HG03097 (cell line): Measurements from ENCODE around the gene CDK5R2.

Source experiments
- ATAC-seq: cut with Tn5 transposase; IDR thresholded peaks from one replicate; pipeline ENCODE4 v1.9.1; 2021; ENCODE audit not compliant: unreplicated experiment, low FRiP score

CDK5R2 gene

GRCh38 chr2:219001577-219002394 lies 42.3 kb downstream of the CDK5R2 start:
- no peak for ATAC-seq

- no peak for ATAC-seq
These were observed 43.2 kb downstream of the CDK5R2 start for GRCh38 chr2:219002395-219003266.

- ATAC-seq = no peak
These were observed 43.8 kb downstream of the CDK5R2 start for GRCh38 chr2:219003267-219003634.

- no peak for ATAC-seq
These were observed 44.5 kb downstream of the CDK5R2 start for GRCh38 chr2:219003979-219004378.

DNA sequence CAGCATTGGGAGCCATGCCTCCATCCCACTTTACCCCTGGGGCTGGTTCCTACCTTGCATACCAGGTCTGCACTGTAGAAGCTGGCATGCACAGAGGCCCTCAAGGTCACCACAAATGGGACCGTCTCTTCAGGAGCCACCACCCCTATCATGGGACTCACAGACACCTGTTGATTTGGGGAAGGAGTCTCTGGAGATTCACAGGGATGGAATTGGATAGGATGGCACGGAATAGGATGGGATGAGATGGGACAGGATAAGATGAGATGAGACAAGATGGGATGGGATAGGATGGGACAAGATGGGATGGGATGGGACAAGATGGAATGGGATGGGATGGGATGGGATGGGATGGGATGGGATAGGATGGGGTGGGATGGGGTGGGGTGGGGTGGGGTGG lies 49.8 kb downstream of the CDK5R2 start:
- ATAC-seq = no peak

DNA sequence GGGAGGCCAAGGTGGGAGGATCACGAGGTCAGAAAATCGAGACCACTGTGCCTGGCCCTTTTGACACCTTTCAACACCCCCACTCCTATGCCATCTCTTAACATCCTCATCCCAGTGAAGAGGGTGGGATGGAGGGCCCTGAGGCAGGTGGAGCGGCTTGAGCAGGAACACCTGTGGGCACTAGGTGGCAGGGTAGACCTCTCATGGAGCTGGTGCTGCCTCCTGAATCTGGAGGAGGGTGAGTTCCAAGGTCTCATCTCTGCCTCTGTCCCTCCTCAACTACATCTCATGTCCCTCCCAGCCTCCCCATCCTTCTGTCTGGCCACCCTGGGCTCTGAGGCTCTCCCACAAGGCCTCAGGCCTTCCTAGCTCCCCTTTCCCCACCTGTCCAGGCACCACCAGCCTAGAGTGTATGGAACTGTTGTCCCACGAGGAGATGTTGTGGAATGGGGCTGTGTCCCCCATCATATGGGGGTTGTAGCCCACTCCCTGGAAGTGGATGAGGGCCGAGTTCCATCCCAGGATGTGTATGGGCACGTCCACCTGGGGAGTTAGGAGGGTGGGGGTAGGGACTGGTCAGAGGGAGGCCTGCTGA lies 50.8 kb downstream of the CDK5R2 start:
- ATAC-seq = no peak

- no peak for ATAC-seq
These were observed 51.4 kb downstream of the CDK5R2 start for GRCh38 chr2:219010873-219011272.
